H9 (cell line): ENCODE data around the gene RAB15. TPM values are rescaled to one million over a fixed set of nuclear protein-coding genes. Genes with fewer than 3 reads are reported as not detected.
"Not testable (repeated sequence)": the region's sequence is repeated elsewhere in the genome, so short reads cannot be mapped to it uniquely, and the experiment has no call there.

ENCODE experiments used
- DNase-seq: peaks from one replicate; pipeline ENCODE4 v3.0.0-alpha.2; 2017
- H2AFZ ChIP-seq: one replicate; pipeline ENCODE4 v1.6.1; 2013; ENCODE audit warnings: mild to moderate bottlenecking, low read length, control low read depth, moderate library complexity
- H2AK5ac ChIP-seq: 2 replicates; pipeline ENCODE4 v1.6.1; 2013; ENCODE audit warnings: low read length, control low read depth, mixed read lengths; ENCODE audit not compliant: insufficient read length
- H2BK120ac ChIP-seq: one replicate; pipeline ENCODE4 v1.6.1; 2013; ENCODE audit warnings: low read depth, mild to moderate bottlenecking, low read length, control low read depth, inconsistent platforms; ENCODE audit not compliant: poor library complexity, severe bottlenecking
- H2BK12ac ChIP-seq: 2 replicates; pipeline ENCODE4 v1.6.1; 2013; ENCODE audit warnings: low read length, control low read depth, mixed read lengths, low read depth; ENCODE audit not compliant: insufficient read length
- H2BK15ac ChIP-seq: 2 replicates; pipeline ENCODE4 v1.6.1; 2013; ENCODE audit warnings: low read depth, low read length, control low read depth
- H2BK20ac ChIP-seq: one replicate; pipeline ENCODE4 v1.6.1; 2013; ENCODE audit warnings: low read depth, mild to moderate bottlenecking, low read length, control low read depth, inconsistent platforms; ENCODE audit not compliant: poor library complexity, severe bottlenecking
- H2BK5ac ChIP-seq: 2 replicates; pipeline ENCODE4 v1.6.1; 2013; ENCODE audit warnings: low read length, control low read depth, mixed read lengths; ENCODE audit not compliant: insufficient read length
- H3K14ac ChIP-seq: 2 replicates; pipeline ENCODE4 v1.6.1; 2013; ENCODE audit warnings: low read length, control low read depth; ENCODE audit not compliant: insufficient read depth
- H3K18ac ChIP-seq: 2 replicates; pipeline ENCODE4 v1.6.1; 2013; ENCODE audit warnings: low read depth, mild to moderate bottlenecking, mixed read lengths, low read length, control low read depth; ENCODE audit not compliant: insufficient read length
- H3K23ac ChIP-seq: 2 replicates; pipeline ENCODE4 v1.6.1; 2013; ENCODE audit warnings: low read length, control low read depth, mixed read lengths, low read depth; ENCODE audit not compliant: insufficient read length
- H3K23me2 ChIP-seq: 2 replicates; pipeline ENCODE4 v1.6.1; 2013; ENCODE audit warnings: low read depth, mild to moderate bottlenecking, mixed read lengths, low read length, control low read depth; ENCODE audit not compliant: insufficient read length, poor library complexity, severe bottlenecking
- H3K27ac ChIP-seq: 2 replicates; pipeline ENCODE4 v1.5.1; 2013; ENCODE audit warnings: low read length, control low read depth, mixed read lengths, low read depth; ENCODE audit not compliant: insufficient read length
- H3K27me3 ChIP-seq: 2 replicates; pipeline ENCODE4 v1.6.1; 2013; ENCODE audit warnings: low read length, control low read depth, inconsistent platforms; ENCODE audit not compliant: insufficient read depth
- H3K4ac ChIP-seq: 2 replicates; pipeline ENCODE4 v1.6.1; 2013; ENCODE audit warnings: low read depth, mild to moderate bottlenecking, control low read depth, inconsistent platforms, low read length, moderate library complexity
- H3K4me1 ChIP-seq: 2 replicates; pipeline ENCODE4 v1.6.1; 2013; ENCODE audit warnings: low read length, control low read depth, inconsistent platforms; ENCODE audit not compliant: insufficient read depth
- H3K4me2 ChIP-seq: 2 replicates; pipeline ENCODE4 v1.6.1; 2013; ENCODE audit warnings: low read length, control low read depth, mixed read lengths; ENCODE audit not compliant: insufficient read length, insufficient read depth
- H3K56ac ChIP-seq: 2 replicates; pipeline ENCODE4 v1.6.1; 2013; ENCODE audit warnings: low read depth, mild to moderate bottlenecking, mixed read lengths, low read length, control low read depth; ENCODE audit not compliant: insufficient read length
- H3K79me1 ChIP-seq: 2 replicates; pipeline ENCODE4 v1.6.1; 2013; ENCODE audit warnings: low read depth, mild to moderate bottlenecking, moderate library complexity, low read length, control low read depth, inconsistent platforms; ENCODE audit not compliant: insufficient read depth, poor library complexity, severe bottlenecking
- H3K79me2 ChIP-seq: 2 replicates; pipeline ENCODE4 v1.6.1; 2013; ENCODE audit warnings: low read length, control low read depth, inconsistent platforms; ENCODE audit not compliant: insufficient read depth
- H3K9ac ChIP-seq: 2 replicates; pipeline ENCODE4 v1.6.1; 2013; ENCODE audit warnings: low read length, control low read depth, mixed read lengths; ENCODE audit not compliant: insufficient read length; ENCODE audit errors: extremely low read depth
- H3K9me3 ChIP-seq: one replicate; pipeline ENCODE4 v1.6.1; 2013; ENCODE audit warnings: low read depth, low read length, inconsistent platforms; ENCODE audit not compliant: control insufficient read depth
- H3T11ph ChIP-seq: one replicate; pipeline ENCODE4 v1.6.1; 2013; ENCODE audit warnings: mild to moderate bottlenecking, low read length, control low read depth, inconsistent platforms
- H4K20me1 ChIP-seq: one replicate; pipeline ENCODE4 v1.6.1; 2013; ENCODE audit not compliant: control insufficient read depth, insufficient read length, insufficient read depth
- H4K5ac ChIP-seq: 2 replicates; pipeline ENCODE4 v1.6.1; 2013; ENCODE audit warnings: low read depth, mild to moderate bottlenecking, mixed read lengths, low read length, control low read depth; ENCODE audit not compliant: insufficient read length
- H4K8ac ChIP-seq: replicated peaks from 2 replicates; pipeline ENCODE4 v1.6.1; 2013; ENCODE audit warnings: low read length, control low read depth, mixed read lengths, low read depth; ENCODE audit not compliant: insufficient read length
- H4K91ac ChIP-seq: 2 replicates; pipeline ENCODE4 v1.6.1; 2013; ENCODE audit warnings: low read depth, mild to moderate bottlenecking, moderate library complexity, mixed read lengths, low read length, control low read depth; ENCODE audit not compliant: insufficient read length
- H3K27ac Mint-ChIP-seq, 3 experiments: 2 replicates in 2 of 3; 3 replicates in 1 of 3; pipeline ENCODE4 v1.8.0; 2020 to 2021; ENCODE audit warnings: mixed read lengths in 3 of 3, mild to moderate bottlenecking in 1 of 3, moderate library complexity in 1 of 3
- H3K27me3 Mint-ChIP-seq: 2 replicates; pipeline ENCODE4 v1.8.0; 2021; ENCODE audit warnings: low read depth, mild to moderate bottlenecking, moderate library complexity, mixed read lengths
- H3K36me3 Mint-ChIP-seq, 3 experiments: 2 replicates in 2 of 3; 3 replicates in 1 of 3; pipeline ENCODE4 v1.8.0; 2020 to 2021; ENCODE audit warnings: low read depth in 3 of 3, mixed read lengths in 3 of 3; ENCODE audit not compliant: insufficient read depth in 1 of 3
- H3K4me1 Mint-ChIP-seq, 2 experiments: 2 replicates each; pipeline ENCODE4 v1.8.0; 2020; ENCODE audit warnings: mixed read lengths in 2 of 2
- H3K4me3 Mint-ChIP-seq, 2 experiments: 2 replicates in 1 of 2; 3 replicates in 1 of 2; pipeline ENCODE4 v1.8.0; 2020 to 2021; ENCODE audit warnings: mild to moderate bottlenecking in 2 of 2, mixed read lengths in 2 of 2, moderate library complexity in 1 of 2
- H3K9me3 Mint-ChIP-seq, 2 experiments: 2 replicates in 1 of 2; 3 replicates in 1 of 2; pipeline ENCODE4 v1.8.0; 2020; ENCODE audit warnings: mild to moderate bottlenecking in 2 of 2, mixed read lengths in 2 of 2, moderate library complexity in 1 of 2
- WGBS: extraction: QIAGEN DNeasy Blood & Tissue Kit; methylation state at CpG from one replicate; pipeline ENCODE4 v1.1.7; 2013; ENCODE audit warnings: missing lambda C conversion rate, low lambda C conversion rate, mixed read lengths; ENCODE audit not compliant: insufficient read length; ENCODE audit errors: extremely low coverage; 5-methylcytosine and 5-hydroxymethylcytosine counted together
- total RNA-seq: library from RNA; stranded (reverse); gene quantifications from 2 replicates; pipeline ENCODE4 v1.2.1, GENCODE V29; 2021
- TF ChIP-seq, protein P1 (sequence below): fragments of 200-600 bp; sonication (generic); conservative IDR thresholded peaks from 3 replicates; pipeline ENCODE4 v1.8.0; 2021; ENCODE audit warnings: antibody characterized with exemption, mild to moderate bottlenecking

RAB15 gene
- total RNA-seq, 1 experiment from 2014 or later, result 54.3 TPM

GRCh38 chr14:64914237-64915028 is 57.7 kb downstream of the RAB15 start, which contains the start of gene CHURC1:
CHURC1 (plus strand) TSS chr14:64914455; CDS start chr14:64914496, 41 bp downstream.
- Histone ChIP-seq H3K4me1 (0 out of 2 replicates have a peak, but pooled peaks cover 3% of the 10 kb centered on the region), H3K27me3 (no peaks in the 10 kb centered on the region), H2BK15ac (no peak within 1 kb of the TSS), H3K18ac (peak within 1 kb of the TSS; percentile 87), H3K23me2 (peaks cover 6% of the 10 kb centered on the region), H3K9me3 (no peaks in the 10 kb centered on the region), H4K91ac (no peak within 1 kb of the TSS), H3K79me2 (peaks cover 6% of the 10 kb centered on the region; the same call in 1 of the 2 replicates), H4K5ac (peak within 1 kb of the TSS; percentile 65), H2BK20ac (no peak within 1 kb of the TSS), H2BK5ac (peak within 1 kb of the TSS; percentile 16), H2BK12ac (no peak within 1 kb of the TSS), H2BK120ac (peak within 1 kb of the TSS; percentile 31), H4K8ac (no peak within 1 kb of the TSS), H3K79me1 (peaks cover 9% of the 10 kb centered on the region), H4K20me1 (no peaks in the 10 kb centered on the region), H3K27ac (peak within 1 kb of the TSS; percentile 21), H3K4ac (no peak within 1 kb of the TSS; the same call in 1 of the 2 replicates), H3K56ac (peak within 1 kb of the TSS; percentile 53), H3T11ph (no peak within 1 kb of the TSS), H3K4me2 (peak within 1 kb of the TSS; percentile 89), H3K9ac (peak within 1 kb of the TSS; percentile 92), H3K14ac (peak within 1 kb of the TSS; percentile 93; the same call in 1 of the 2 replicates), H2AFZ (no peak within 1 kb of the TSS), H3K23ac (no peak within 1 kb of the TSS), H2AK5ac (no peak within 1 kb of the TSS)
- H3K4me1 Mint-ChIP-seq, result peaks cover 11 to 18% of the 10 kb centered on the region in 2 experiments
- TF ChIP-seq, protein P1, sequence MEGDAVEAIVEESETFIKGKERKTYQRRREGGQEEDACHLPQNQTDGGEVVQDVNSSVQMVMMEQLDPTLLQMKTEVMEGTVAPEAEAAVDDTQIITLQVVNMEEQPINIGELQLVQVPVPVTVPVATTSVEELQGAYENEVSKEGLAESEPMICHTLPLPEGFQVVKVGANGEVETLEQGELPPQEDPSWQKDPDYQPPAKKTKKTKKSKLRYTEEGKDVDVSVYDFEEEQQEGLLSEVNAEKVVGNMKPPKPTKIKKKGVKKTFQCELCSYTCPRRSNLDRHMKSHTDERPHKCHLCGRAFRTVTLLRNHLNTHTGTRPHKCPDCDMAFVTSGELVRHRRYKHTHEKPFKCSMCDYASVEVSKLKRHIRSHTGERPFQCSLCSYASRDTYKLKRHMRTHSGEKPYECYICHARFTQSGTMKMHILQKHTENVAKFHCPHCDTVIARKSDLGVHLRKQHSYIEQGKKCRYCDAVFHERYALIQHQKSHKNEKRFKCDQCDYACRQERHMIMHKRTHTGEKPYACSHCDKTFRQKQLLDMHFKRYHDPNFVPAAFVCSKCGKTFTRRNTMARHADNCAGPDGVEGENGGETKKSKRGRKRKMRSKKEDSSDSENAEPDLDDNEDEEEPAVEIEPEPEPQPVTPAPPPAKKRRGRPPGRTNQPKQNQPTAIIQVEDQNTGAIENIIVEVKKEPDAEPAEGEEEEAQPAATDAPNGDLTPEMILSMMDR, result no peak
- H3K9me3 Mint-ChIP-seq, result no peaks in the 10 kb centered on the region; a peak in 1 of 5 replicates
- H3K4me3 Mint-ChIP-seq, result peak within 1 kb of the TSS; percentile 89 to 91
- WGBS, result no CpG with 5 or more reads among the region's 49 CpGs
- peak; percentile 98 for DNase-seq
- no peaks in the 10 kb centered on the region for H3K27me3 Mint-ChIP-seq
- H3K36me3 Mint-ChIP-seq, result peaks cover 0 to 3% (median 0%) of the 10 kb centered on the region in 3 experiments; a peak in 2 of 7 replicates
- H3K27ac Mint-ChIP-seq, result peak within 1 kb of the TSS; percentile 74 to 98 (median 98); a peak in 6 of 7 replicates

GRCh38 chr14:64913477-64913876 is 58.7 kb downstream of the RAB15 start:
- H3K27ac Mint-ChIP-seq, H3T11ph ChIP-seq, H3K79me1 ChIP-seq, H3K4me2 ChIP-seq, H2BK15ac ChIP-seq, DNase-seq, H3K18ac ChIP-seq, H2AFZ ChIP-seq, H3K4ac ChIP-seq, H3K23me2 ChIP-seq, H3K9me3 ChIP-seq, H2BK12ac ChIP-seq, H3K23ac ChIP-seq, H2BK20ac ChIP-seq, H3K14ac ChIP-seq, H4K91ac ChIP-seq, H2AK5ac ChIP-seq, H3K79me2 ChIP-seq, H3K27me3 Mint-ChIP-seq, H4K20me1 ChIP-seq, H3K9ac ChIP-seq, H3K27ac ChIP-seq, H3K27me3 ChIP-seq, H3K9me3 Mint-ChIP-seq, H3K36me3 Mint-ChIP-seq, H3K56ac ChIP-seq, H2BK5ac ChIP-seq, H3K4me1 ChIP-seq, H4K8ac ChIP-seq, H2BK120ac ChIP-seq, H4K5ac ChIP-seq: not testable (repeated sequence)
- peaks cover 11 to 18% of the 10 kb centered on the region in 2 experiments for H3K4me1 Mint-ChIP-seq
- peak overlapping the region; percentile 89 to 91; a peak in 3 of 5 replicates for H3K4me3 Mint-ChIP-seq
- no CpG with 5 or more reads among the region's 5 CpGs for WGBS
